Activated naive CD8-positive, alpha-beta T cell treated with anti-CD3 and anti-CD28 coated beads for 36 hours (primary cell): ENCODE results near the gene UNC5B. TPM values are rescaled to one million over a fixed set of nuclear protein-coding genes. Genes with fewer than 3 reads are reported as not detected.
A peak's percentile ranks its signal among the peaks of the same experiment; 100 is the strongest.
"Not testable (repeated sequence)": the region's sequence is repeated elsewhere in the genome, so short reads cannot be mapped to it uniquely, and the experiment has no call there.

Experiments
- DNase-seq: peaks from one replicate; pipeline ENCODE4 v3.0.0; 2021
- H3K27ac Mint-ChIP-seq: one replicate; pipeline ENCODE4 v1.8.0; 2022; ENCODE audit warnings: mild to moderate bottlenecking, moderate library complexity, mixed read lengths
- H3K27me3 Mint-ChIP-seq: one replicate; pipeline ENCODE4 v1.8.0; 2022; ENCODE audit warnings: mild to moderate bottlenecking, mixed read lengths
- H3K36me3 Mint-ChIP-seq: one replicate; pipeline ENCODE4 v1.8.0; 2021; ENCODE audit warnings: mild to moderate bottlenecking, mixed read lengths
- H3K4me1 Mint-ChIP-seq: one replicate; pipeline ENCODE4 v1.8.0; 2021; ENCODE audit warnings: mixed read lengths
- H3K4me3 Mint-ChIP-seq: one replicate; pipeline ENCODE4 v1.8.0; 2022; ENCODE audit warnings: mild to moderate bottlenecking, moderate library complexity, mixed read lengths
- H3K9me3 Mint-ChIP-seq: one replicate; pipeline ENCODE4 v1.8.0; 2022; ENCODE audit warnings: mixed read lengths
- total RNA-seq, 2 experiments: library from RNA; stranded (reverse); gene quantifications; one replicate each; pipeline ENCODE4 v1.2.3, GENCODE V29; 2021

Gene UNC5B
- total RNA-seq, 2 experiments from 2014 or later = 0.04 TPM; not detected in 1

DNA sequence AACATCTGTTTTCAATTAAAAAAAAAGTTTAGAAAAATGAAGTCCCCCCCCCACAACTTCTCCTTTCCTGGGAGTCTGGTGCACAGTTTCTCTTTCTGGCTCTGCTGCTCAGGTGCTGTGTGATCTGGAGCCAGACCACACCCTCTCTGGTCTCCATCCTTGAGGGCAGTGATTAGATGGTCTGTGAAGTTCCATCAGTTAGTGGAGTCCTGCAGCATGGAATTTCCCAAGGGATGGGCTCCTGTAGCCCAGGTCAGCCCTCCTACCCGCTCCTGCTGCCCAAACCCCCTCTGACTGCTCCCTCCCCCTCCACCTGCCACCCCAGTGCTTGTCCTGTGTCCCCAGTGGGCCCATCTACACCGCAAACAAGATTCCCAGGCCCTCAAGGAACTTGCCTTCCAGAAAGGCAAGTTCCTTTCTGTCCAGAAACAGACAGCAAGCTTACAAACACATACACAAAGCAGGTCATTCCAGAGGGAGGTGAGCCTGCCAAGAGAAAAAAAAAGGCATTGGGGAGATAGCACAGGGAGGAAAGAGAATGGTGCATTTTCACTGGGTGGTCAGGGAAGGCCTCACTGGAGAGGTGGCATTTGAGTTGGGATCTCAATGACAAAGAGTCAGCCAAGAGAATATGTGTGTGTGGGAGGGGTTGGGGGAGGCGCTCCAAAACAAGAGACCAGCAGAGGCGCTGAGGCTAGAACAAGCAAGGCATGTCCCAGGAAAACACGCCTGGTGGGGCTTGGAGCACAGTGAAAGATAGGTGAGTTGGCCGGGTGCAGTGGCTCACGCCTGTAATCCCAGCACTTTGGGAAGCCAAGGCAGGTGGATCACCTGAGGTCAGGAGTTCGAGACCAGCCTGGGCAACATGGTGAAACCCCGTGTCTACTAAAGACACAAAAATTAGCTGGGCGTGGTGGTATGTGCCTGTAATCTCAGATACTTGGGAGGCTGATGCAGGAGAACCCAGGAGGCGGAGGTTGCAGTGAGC, 57.2 kb downstream of the UNC5B start:
- no peak overlapping the region for H3K4me3 Mint-ChIP-seq
- no peak overlapping the region for H3K27ac Mint-ChIP-seq
- no peak for DNase-seq
- H3K9me3 Mint-ChIP-seq = no peaks in the 10 kb centered on the region
- no peaks in the 10 kb centered on the region for H3K36me3 Mint-ChIP-seq
- no peaks in the 10 kb centered on the region for H3K4me1 Mint-ChIP-seq
- no peaks in the 10 kb centered on the region for H3K27me3 Mint-ChIP-seq

DNA sequence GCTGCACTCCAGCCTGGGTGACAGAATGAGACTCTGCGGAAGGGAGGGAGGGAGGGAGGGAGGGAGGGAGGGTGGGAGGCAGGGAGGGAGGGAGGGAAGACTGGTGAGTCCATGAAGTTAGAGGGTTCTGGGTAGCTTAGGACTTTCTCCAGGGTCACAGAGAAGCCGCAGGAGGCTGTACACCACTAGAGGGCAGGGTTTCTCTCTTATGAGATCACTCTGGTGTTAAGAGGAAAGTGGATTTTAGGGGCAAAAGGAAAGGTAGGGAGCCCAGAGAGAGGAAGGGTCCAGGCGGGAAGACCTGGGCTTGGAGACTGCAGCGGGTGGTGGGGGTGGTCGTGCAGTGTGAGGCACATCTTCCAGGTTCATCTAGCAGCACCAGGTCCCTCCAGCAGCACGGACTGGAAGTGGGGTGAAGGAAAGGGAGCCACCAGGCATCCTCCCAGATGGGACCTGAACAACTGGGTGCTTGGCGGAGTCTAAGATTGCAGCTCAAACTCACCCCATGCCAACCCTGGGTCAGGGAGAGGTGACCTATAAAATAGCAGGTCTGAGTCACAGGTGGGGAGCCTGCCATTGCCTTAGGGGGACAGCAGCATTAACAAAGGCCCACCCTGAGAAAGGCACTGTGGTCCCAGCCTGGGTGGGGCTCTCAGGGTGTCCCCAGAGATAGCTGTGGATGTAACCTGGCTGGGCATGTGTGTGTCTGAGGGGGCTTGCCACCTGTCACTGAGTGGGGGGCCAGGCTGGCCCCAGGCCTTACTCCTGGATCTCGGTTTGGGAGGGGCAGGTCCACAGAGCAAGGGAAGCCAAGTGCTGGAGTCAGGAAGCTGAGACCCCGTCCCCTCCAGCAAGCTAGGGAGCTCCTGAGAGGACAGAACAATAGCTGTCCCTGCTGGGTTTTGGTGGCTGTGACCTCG, 58.2 kb downstream of the UNC5B start:
- Mint-ChIP-seq H3K4me3 (no peak overlapping the region), H3K27ac (no peak overlapping the region), H3K9me3 (no peaks in the 10 kb centered on the region), H3K4me1 (no peaks in the 10 kb centered on the region), H3K27me3 (no peaks in the 10 kb centered on the region), H3K36me3 (no peaks in the 10 kb centered on the region)
- DNase-seq = peak; percentile 18

DNA sequence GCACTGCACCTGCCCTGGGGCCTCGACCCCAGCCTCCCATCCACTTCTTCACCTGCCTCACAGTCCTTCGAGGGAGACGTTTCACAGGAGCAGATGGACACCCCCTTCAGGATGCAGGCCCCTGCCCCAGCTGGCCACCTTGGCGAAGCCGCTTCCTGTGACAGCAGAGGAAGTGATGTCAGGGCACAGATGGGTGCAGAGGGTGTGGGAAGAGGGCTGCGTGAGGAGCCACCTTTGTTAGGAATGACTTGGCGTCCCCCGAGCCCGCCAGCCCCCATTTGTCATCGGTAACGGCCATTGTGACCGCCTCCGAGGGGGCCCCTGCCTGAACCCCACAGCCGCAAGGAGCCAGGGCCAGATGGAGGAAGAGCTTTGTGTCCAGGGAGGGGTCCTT, 59.3 kb downstream of the UNC5B start:
- DNase-seq = no peak
- H3K4me1 Mint-ChIP-seq = no peaks in the 10 kb centered on the region
- no peaks in the 10 kb centered on the region for H3K27me3 Mint-ChIP-seq
- no peaks in the 10 kb centered on the region for H3K9me3 Mint-ChIP-seq
- no peak overlapping the region for H3K27ac Mint-ChIP-seq
- no peak overlapping the region for H3K4me3 Mint-ChIP-seq
- no peaks in the 10 kb centered on the region for H3K36me3 Mint-ChIP-seq

DNA sequence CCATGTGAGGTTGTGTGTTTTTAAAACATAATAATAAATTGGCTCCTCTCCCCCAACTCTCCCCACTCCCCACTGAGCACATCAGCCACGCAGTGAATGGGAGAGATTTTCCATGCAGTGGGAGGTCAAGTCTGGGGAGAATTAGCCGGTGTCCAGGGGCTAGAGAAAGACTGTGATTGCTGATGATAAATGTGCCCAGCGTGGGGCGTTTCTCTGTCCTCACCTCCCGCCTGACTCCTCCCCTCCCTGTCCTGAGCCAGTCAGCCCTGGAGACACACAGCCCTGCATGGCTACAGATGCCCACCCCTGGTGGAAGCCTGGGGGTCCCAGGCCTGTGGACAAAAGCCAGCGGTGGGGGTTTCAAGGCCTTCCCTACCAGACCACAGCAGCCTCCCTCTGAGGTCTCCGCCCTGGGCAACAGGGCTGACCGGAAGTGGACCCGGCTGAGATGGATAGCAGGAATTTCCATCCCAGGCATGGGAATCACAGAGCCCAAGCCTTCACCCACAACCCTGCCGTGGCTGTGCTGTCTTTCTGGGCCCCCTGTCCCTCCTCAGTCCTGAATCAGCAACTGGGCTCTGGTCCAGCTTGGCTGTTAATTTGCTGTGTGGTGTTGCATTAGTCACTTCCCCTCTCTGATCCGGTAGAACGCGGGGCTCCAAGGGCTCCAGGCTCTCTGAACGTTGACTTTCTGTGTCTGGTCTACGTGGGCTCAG, 59.8 kb downstream of the UNC5B start:
- DNase-seq = no peak
- Mint-ChIP-seq H3K4me3 (no peak overlapping the region), H3K9me3 (no peaks in the 10 kb centered on the region), H3K36me3 (no peaks in the 10 kb centered on the region), H3K27me3 (no peaks in the 10 kb centered on the region), H3K27ac (no peak overlapping the region), H3K4me1 (no peaks in the 10 kb centered on the region)

DNA sequence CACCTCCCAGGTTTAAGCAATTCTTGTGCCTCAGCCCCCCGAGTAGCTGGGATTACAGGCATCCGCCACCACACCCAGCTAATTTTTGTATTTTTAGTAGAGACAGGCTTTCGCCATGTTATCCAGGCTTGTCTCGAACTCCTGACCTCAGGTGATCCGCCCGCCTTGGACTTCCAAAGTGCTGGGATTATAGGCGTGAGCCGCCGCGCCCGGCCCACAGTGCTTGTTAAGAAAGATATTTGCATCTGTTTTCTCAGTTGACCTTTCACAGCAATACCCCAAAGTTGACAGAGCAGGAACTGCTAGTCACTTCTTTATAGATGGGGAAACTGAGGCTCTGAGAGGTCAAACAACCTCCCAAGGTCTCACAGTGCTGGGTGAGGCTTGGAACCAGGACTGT, 60.6 kb downstream of the UNC5B start:
- not testable (repeated sequence) for H3K27ac Mint-ChIP-seq, H3K4me3 Mint-ChIP-seq, H3K4me1 Mint-ChIP-seq, DNase-seq, H3K27me3 Mint-ChIP-seq, H3K36me3 Mint-ChIP-seq, H3K9me3 Mint-ChIP-seq

DNA sequence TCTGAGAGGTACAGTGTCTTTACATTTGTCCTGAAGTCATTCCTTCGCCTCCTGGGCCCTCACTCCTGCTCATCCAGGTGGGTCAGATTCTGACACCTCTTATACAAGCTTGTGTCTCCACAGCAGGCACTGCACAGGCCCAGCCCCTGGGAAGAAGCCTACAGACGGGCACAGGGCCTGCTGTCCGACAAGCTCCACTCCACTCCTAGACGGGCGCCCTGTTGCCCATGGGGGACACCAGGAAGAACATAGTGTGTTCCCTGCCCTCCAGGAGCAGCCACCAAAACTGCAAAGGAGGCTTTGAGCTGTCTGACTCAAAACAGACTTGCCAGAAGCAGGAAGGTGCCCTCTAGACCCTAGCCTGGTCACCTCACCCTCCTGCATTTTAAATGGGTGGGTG, 61.1 kb downstream of the UNC5B start:
- Mint-ChIP-seq H3K4me1 (no peaks in the 10 kb centered on the region), H3K27me3 (no peaks in the 10 kb centered on the region), H3K4me3 (no peak overlapping the region), H3K9me3 (no peaks in the 10 kb centered on the region), H3K36me3 (no peaks in the 10 kb centered on the region), H3K27ac (no peak overlapping the region)
- DNase-seq = no peak

DNA sequence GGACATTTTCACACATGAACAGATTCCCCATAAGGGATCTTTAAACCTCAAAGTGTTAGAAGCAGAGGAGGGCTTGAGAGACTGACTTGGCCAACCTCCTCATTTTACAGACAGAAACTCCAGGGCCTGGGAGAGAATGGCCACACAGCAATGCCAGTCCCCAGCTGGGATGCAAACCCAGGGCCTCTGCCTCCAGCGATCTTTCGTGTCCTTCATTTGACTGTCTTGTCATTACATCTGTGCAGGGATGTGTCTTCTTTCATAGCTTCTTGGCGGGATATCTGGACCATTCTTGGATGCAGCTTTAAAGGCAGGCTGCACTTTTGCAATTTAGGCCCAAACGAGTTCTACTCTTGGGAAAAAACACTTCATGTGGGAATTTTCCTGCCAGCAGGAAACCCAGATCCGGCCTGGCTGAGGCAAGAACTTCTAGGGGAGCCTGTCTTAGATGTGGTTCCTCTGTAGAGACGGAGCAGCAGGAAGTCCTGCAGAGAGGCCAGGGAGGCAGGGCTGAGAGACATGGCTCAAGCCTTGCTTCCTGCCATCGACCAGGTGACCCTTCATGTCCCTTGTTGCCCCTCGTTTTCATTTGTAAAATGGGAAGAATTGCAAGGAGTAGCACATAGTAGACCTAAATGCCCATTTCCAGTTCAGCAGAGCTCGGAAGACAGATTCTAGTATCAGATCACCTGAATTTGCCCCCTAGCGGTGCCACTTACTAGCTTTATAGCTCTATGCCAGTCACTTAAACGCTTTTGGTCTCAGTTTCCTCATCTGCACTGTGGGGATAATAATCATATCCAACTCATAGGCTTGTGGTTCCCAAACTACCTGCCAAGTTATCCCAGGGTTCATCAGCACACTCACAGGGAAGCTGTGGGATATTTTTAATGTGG, 62.8 kb downstream of the UNC5B start:
- Mint-ChIP-seq H3K27me3 (no peaks in the 10 kb centered on the region), H3K27ac (no peak overlapping the region), H3K4me3 (no peak overlapping the region), H3K9me3 (no peaks in the 10 kb centered on the region), H3K36me3 (no peaks in the 10 kb centered on the region), H3K4me1 (no peaks in the 10 kb centered on the region)
- no peak for DNase-seq

DNA sequence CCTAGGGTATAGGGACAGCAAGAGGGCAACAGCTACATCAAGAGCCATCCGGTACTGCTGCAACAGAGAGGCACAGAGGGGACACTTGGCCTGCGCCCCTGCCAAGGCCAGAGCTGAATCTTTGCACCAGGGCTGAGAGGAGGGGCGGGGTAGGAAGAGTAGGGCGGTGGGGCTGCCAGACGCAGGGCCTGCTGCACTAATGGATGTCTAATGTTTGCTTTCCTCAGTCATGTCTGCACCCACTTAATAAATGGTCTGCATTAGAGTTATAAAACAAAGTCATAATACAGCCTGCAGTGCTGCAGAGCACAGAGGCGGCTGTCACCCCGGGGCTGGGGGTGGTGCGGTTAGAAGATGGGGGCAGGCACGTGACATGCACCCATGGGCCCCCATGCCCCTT, 64.5 kb downstream of the UNC5B start:
- no peaks in the 10 kb centered on the region for H3K27me3 Mint-ChIP-seq

DNA sequence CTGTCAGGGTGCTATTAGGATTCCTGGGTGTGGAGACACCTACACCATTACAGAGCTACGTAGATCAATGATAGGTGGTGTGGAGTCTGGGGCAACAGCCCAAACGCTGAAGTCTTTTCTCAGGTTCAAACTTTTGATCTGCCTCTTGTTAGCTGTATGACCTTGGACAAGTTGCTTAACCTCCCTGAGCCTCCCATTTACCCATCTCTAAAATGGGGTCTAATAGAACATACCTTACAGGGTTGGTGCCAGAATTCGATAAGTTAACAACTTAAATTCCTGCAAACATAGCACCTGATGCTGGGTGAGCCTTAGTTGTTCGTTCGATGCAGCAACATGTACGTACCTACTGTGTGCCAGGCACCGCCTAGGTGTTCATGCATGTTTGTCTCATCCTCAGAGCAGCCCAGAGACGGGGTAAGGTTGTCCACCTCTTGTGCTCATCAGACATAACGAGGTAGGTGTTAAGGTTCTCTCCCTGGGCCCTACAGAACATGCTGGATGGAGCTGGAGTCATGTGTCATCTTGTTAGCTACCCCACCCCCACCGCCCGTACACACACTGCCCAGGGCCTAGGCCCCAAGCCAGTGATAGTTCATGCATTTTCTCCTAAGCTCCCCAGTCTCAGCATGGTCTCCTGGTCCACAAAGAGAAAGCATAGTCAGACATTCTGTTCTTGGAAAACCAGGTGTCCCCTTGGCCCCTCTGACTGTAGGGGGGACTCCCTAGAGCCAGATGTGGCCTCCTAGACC, 65.7 kb downstream of the UNC5B start:
- H3K27me3 Mint-ChIP-seq = no peaks in the 10 kb centered on the region
- no peak overlapping the region for H3K27ac Mint-ChIP-seq
- DNase-seq = no peak
- no peaks in the 10 kb centered on the region for H3K9me3 Mint-ChIP-seq
- no peak overlapping the region for H3K4me3 Mint-ChIP-seq
- H3K36me3 Mint-ChIP-seq = no peaks in the 10 kb centered on the region
- no peaks in the 10 kb centered on the region for H3K4me1 Mint-ChIP-seq

More for the DNA sequence above, 64.5 kb downstream of the UNC5B start:
- H3K36me3 Mint-ChIP-seq = no peaks in the 10 kb centered on the region
- no peak for DNase-seq
- no peaks in the 10 kb centered on the region for H3K4me1 Mint-ChIP-seq
- H3K27ac Mint-ChIP-seq = no peak overlapping the region
- H3K4me3 Mint-ChIP-seq = no peak overlapping the region
- H3K9me3 Mint-ChIP-seq = no peaks in the 10 kb centered on the region

DNA sequence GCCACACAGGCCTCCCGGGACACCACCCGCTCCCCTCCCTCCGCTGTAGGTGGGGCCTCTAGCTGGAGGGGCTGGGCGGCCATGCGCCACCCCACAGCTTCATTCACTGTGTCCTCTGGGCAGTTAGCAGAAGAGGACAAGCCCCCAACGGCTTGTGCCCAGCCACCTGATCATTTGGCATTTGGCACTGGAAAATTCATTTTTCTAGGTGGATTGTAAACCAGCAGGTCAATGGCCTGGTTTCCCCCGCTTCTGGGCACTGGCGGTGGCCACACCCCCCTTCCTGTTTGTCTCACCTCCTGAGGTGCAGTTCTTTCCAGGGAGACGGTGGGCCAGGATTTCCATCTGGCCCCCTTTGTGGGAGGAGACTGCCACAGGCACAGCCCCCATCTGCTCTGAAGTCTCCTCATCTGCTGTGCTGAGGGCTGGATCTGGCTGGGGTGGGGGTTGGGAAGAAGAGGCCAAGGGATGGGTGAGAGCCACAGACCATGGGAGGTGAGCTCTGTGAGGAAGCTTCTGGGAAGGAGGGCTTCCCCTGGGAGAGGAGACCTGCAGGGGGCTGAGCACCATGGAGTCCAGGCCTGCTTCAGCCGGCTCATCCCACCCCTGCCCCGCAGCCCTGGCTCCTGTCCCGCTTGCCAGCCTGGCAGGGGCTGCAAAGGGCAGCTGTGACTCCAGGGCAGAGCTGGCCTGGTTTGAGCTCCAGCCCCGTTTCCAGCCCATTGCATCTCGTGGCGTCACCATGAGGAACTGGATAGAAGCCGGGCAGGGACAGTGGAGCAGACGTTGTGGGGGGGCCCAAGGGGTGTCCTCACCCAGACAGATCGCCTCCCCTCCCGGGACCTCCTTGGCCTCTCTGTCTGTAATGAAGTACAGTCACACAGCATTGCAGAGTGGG, 66.6 kb downstream of the UNC5B start:
- Mint-ChIP-seq H3K27me3 (no peaks in the 10 kb centered on the region), H3K36me3 (no peaks in the 10 kb centered on the region), H3K4me1 (no peaks in the 10 kb centered on the region), H3K4me3 (no peak overlapping the region), H3K9me3 (no peaks in the 10 kb centered on the region), H3K27ac (no peak overlapping the region)
- no peak for DNase-seq

DNA sequence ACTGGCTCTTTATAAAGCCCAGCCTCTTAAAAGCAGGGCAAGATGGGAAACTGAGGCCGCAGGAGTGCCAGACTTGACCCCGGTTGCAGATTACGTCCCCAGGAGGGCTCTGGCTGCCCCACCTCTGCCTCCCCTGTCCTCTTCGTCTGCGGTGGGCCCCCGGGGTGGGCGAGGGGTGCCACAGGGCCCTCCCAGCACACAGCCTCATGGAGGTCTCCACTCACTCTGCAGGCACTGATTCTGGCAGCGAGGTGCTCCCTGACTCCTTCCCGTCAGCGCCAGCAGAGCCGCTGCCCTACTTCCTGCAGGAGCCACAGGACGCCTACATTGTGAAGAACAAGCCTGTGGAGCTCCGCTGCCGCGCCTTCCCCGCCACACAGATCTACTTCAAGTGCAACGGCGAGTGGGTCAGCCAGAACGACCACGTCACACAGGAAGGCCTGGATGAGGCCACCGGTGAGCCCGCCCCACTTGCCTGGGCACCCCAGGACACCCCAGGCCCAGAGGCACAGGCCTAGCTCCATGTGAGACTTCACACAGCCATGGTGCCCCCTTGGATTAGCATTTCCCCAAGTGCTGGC, 67.3 kb downstream of the UNC5B start:
- Mint-ChIP-seq H3K9me3 (no peaks in the 10 kb centered on the region), H3K4me1 (no peaks in the 10 kb centered on the region), H3K36me3 (no peaks in the 10 kb centered on the region), H3K27me3 (no peaks in the 10 kb centered on the region), H3K4me3 (no peak overlapping the region), H3K27ac (no peak overlapping the region)
- no peak for DNase-seq

DNA sequence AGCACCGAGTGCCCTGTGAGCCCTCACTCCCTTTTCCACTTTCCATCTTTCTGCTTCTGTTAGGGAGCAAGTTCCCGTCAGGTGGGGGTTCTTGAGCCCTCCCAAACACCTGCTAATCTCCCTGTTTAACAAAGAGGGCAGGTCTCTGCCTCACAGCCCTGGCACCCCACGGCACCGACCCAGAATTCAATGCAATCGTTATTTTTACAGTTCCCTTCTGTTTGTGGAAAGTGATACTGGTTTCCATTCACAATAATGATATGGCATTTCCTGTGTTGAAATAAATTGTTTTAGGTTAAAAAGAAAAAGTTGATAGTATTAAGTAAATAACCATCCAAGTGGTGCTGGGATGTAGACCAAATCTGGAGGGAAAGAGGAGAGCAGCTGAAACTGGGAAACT, 67.8 kb downstream of the UNC5B start:
- Mint-ChIP-seq H3K36me3 (no peaks in the 10 kb centered on the region), H3K4me3 (no peak overlapping the region), H3K27ac (no peak overlapping the region), H3K9me3 (no peaks in the 10 kb centered on the region), H3K4me1 (no peaks in the 10 kb centered on the region), H3K27me3 (no peaks in the 10 kb centered on the region)
- no peak for DNase-seq
